HG02943 (cell line): ENCODE data around the gene ASGR1.

Source experiments
- ATAC-seq: cut with Tn5 transposase; IDR thresholded peaks from one replicate; pipeline ENCODE4 v1.9.1; 2021; ENCODE audit warnings: mild to moderate bottlenecking, low read depth, moderate library complexity; ENCODE audit not compliant: unreplicated experiment

The ASGR1 gene, protein sequence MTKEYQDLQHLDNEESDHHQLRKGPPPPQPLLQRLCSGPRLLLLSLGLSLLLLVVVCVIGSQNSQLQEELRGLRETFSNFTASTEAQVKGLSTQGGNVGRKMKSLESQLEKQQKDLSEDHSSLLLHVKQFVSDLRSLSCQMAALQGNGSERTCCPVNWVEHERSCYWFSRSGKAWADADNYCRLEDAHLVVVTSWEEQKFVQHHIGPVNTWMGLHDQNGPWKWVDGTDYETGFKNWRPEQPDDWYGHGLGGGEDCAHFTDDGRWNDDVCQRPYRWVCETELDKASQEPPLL

GRCh38 chr17:7179317-7180254, at the start of gene ASGR1:
TSS of gene ASGR1 (minus strand) at chr17:7179370. CDS start at chr17:7178563, 807 bp downstream.
- no peak for ATAC-seq

- ATAC-seq: no peak
These were observed 49.8 kb upstream of the ASGR1 start for GRCh38 chr17:7228920-7229319.

- no peak for ATAC-seq
These were observed 47.8 kb upstream of the ASGR1 start for GRCh38 chr17:7226721-7227710.

DNA sequence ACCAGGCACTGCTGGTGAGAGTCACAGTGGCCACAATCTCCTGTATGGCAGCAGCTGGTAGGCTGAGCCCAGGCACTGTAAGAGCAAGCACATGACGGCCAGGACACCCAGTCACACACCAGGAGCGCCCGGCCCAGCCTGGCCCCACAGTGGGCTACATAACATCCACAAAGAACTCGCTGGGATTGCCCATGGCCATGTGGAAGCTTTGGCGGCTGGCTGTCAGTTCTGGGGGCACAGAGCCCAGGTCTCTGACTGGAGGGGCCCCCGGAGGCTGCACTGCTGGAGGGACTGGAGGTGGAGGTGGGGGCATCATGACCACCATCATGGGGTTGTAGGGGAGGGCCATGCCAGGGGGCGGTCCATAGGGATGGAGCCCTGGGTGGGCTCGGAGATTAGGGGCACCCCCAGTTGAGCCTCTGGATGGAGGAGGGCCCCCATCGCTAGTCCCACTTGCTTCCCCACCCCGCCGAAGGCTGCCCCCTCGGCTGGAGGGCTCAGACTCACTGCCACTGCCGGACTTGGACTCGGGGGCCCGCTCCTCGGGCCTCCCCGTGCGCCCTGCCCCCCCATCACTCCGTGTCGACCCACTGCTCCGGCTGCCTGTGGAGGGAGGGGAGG, 46.7 kb upstream of the ASGR1 start:
- ATAC-seq: no peak

DNA sequence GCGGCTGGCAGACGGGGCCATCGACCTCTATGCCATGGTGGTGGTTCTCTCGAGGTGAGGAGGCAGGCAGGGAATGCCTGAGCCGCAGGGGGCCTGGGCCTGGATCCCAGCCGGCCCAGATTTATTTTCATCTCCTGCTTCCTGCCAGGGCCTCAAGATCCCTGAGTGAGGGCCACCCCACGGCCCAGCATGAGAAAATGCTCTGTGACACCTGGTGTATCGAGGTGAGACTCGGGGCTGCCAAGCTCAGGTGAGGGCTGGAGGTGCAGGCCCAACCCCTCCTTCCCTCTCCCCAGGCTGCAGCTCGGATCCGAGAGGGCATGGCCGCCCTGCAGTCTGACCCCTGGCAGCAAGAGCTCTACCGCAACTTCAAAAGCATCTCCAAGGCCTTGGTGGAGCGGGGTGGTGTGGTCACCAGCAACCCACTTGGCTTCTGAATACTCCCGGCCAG, 45.5 kb upstream of the ASGR1 start:
- ATAC-seq: no peak

- ATAC-seq: no peak
These were observed 44.9 kb upstream of the ASGR1 start for GRCh38 chr17:7224110-7224509.

GRCh38 chr17:7223375-7223774, 44.2 kb upstream of the ASGR1 start:
- ATAC-seq: no peak

DNA sequence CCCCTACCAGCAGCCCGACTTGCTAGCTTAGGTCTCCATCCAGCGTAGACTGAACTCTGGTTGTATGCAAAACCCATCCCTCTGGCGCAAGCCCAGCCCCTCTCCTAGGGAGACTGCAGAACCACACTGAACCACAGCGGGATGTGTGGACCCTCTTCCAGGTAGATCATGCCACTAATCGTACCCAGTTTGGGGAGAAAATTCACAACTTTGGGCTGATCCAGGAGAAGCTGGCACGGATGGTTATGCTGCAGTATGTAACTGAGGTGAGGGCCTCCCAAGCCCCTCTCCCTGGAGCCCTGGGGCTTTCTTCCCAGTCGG, 43.8 kb upstream of the ASGR1 start:
- no peak for ATAC-seq

DNA sequence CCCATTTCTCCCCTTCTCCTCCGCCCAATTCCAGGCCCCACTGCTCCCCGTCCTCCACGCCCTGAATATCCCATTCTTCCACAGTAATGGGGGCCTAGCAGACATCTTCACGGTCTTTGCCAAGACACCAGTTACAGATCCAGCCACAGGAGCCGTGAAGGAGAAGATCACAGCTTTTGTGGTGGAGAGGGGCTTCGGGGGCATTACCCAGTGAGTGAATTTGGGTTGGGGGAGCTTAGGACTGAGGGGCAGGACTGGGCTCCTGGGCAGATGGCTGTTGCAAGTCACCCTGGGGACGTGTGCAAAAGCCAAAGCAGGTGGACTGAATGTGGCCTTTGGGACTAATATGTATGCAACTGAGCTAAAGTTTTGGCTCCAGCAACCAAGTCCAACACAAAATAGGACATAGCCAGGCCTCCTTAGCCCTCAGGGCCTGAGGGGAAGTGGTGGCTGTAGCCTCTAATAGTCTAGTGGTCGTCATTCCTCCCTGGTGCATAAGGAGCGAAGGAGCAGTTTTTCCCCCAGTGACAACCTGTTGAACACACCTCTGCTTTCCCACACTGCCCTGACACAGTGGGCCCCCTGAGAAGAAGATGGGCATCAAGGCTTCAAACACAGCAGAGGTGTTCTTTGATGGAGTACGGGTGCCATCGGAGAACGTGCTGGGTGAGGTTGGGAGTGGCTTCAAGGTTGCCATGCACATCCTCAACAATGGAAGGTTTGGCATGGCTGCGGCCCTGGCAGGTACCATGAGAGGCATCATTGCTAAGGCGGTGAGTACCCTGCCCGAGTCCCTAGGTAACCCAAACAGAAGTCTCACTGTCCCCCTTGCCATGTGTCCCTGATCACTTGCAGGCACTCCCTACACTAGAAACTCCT, 43.2 kb upstream of the ASGR1 start:
- no peak for ATAC-seq

GRCh38 chr17:7221278-7222092, 42.3 kb upstream of the ASGR1 start:
- ATAC-seq: no peak

DNA sequence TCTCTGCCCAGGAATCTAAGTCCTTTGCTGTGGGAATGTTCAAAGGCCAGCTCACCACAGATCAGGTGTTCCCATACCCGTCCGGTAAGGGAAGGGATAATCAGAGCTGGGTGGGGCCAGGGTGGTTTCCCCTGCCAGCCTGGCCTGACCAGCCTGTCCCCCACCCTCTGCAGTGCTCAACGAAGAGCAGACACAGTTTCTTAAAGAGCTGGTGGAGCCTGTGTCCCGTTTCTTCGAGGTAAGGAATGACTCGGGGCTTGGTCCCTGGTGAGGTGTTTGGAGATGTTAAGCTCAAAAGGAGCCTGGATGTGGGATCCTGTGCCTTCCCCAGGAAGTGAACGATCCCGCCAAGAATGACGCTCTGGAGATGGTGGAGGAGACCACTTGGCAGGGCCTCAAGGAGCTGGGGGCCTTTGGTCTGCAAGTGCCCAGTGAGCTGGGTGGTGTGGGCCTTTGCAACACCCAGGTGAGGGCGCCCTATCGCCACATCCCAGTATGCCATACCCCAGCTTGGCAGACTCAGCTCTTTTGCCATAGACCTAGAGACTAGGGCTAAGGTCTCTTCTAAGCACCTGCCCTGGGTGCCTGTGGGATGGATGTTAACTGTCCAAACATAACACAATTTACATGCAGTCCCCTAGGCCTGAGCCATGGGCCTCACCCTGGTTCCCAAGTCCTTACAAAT, 41.6 kb upstream of the ASGR1 start:
- no peak for ATAC-seq

DNA sequence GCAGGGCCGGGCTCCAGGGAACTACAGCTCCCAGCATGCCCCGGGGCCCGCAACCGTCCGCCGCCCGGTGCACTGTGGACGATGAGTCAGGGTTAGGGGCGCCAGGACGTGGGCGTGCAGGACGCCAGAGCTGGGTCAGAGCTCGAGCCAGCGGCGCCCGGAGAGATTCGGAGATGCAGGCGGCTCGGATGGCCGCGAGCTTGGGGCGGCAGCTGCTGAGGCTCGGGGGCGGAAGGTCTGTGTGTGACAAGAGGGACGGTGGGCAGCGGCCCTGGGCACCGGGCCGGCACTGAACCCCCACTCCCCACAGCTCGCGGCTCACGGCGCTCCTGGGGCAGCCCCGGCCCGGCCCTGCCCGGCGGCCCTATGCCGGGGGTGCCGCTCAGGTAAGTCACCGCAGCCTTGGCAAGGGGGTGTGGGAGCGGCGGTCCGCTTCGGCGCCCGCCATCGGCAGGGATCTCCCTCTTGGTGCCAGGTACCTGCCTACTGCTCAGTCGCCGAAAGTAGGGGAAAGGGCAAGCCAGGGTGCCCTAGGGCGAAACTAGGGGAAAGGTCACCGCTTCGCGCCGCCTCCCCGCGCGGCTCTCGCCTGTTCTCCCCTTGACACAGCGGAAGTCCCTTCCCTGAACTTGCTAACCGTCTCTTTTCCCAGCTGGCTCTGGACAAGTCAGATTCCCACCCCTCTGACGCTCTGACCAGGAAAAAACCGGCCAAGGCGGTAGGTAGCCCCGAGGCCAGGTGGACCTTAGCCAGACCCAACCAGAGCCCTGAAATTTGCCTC, 40.8 kb upstream of the ASGR1 start, which contains the start of the genes ACADVL and DLG4:
Gene ACADVL, plus strand, starts transcription at position 127 of the 781 bp plus-strand sequence. Its CDS starts 47 bp downstream, at position 174.
Gene DLG4, minus strand, starts transcription at position 25 of the 781 bp plus-strand sequence.
- ATAC-seq: no peak

DNA sequence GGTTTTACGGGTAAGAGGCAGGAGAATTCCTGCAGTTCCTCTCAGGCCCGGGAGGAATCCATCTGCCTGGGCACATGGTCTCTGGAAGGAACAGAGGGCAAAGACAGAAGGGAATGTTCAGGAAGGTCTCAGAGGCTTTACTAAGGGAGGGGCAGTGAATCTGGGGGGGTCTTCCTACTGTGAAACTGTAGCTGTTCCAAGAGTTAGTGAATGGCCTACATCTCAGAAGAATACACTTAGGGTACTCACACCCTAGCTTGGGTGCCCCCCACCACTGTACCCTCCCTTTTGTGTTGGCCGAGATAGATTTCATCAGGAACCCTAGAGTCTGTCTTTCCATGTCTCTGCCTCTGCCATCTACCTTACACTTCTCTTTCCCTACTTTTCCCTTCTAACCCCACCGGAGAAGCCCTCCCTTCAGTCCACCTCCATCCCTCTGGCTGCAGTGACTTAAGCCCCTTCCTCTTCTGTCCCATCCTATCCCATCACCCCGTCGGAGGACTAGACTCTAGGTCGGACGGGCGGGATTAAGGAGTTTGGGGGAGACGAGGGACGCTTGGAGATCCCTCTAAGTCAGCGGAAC, 40.1 kb upstream of the ASGR1 start:
- ATAC-seq: no peak

- ATAC-seq: no peak
These were observed 39.6 kb upstream of the ASGR1 start for GRCh38 chr17:7218758-7219157.

DNA sequence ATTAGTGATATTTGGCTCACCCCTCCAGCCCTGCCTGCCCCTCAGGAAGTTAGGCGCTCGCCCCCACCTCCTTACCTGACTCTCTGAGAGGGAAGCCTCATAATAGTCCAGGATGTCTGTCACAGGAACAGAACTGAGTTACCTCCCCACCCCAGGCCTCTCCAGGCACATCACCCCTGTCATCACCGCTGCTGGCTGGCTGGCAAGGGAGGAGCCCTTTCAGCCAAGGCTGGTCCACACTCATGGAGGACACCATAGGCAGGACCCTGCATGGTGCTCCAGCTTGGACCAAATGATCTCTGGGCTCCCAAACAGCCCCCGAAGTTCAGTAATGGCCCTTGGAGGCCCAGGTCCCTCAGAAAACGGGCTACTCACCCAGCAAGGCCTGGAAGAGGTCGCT, 39.0 kb upstream of the ASGR1 start:
- no peak for ATAC-seq
